Measurements from ENCODE around the gene CDH3. TPM values are rescaled to one million over a fixed set of nuclear protein-coding genes. Genes with fewer than 3 reads are reported as not detected.
"Not testable (repeated sequence)": the region's sequence is repeated elsewhere in the genome, so short reads cannot be mapped to it uniquely, and the experiment has no call there.

CDH3 gene
- total and polyA plus RNA-seq, 2 experiments from 2014 or later: 78.0 to 210 TPM

DNA sequence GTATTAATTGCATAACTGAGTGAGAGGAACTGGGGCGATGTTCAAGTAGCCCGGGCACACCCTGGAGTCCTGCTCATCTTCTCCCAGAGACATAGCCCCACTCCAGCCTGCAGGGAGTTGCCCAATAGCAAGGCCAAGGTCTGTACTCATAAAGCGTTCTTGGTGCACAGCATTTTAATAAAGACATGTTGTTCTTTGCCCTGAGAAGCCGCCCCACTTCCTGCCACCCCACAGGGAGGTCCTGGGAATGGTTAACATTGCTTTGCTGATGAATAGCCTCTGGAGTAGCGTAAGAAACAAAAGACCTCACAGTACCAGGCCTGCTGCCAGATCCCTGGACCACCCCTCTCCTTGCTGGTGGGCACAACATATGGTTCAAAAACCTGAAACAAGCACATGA is 70.4 kb downstream of the CDH3 start (continued):
- no peak for TF ChIP-seq JUNB (IDR thresholded peaks at IDR 0.05; ENCODE audit: unreplicated experiment)
- TF ChIP-seq EZH2phosphoT487 (IDR thresholded peaks at IDR 0.05; ENCODE audit: unreplicated experiment): no peak
- TF ChIP-seq, protein P1, sequence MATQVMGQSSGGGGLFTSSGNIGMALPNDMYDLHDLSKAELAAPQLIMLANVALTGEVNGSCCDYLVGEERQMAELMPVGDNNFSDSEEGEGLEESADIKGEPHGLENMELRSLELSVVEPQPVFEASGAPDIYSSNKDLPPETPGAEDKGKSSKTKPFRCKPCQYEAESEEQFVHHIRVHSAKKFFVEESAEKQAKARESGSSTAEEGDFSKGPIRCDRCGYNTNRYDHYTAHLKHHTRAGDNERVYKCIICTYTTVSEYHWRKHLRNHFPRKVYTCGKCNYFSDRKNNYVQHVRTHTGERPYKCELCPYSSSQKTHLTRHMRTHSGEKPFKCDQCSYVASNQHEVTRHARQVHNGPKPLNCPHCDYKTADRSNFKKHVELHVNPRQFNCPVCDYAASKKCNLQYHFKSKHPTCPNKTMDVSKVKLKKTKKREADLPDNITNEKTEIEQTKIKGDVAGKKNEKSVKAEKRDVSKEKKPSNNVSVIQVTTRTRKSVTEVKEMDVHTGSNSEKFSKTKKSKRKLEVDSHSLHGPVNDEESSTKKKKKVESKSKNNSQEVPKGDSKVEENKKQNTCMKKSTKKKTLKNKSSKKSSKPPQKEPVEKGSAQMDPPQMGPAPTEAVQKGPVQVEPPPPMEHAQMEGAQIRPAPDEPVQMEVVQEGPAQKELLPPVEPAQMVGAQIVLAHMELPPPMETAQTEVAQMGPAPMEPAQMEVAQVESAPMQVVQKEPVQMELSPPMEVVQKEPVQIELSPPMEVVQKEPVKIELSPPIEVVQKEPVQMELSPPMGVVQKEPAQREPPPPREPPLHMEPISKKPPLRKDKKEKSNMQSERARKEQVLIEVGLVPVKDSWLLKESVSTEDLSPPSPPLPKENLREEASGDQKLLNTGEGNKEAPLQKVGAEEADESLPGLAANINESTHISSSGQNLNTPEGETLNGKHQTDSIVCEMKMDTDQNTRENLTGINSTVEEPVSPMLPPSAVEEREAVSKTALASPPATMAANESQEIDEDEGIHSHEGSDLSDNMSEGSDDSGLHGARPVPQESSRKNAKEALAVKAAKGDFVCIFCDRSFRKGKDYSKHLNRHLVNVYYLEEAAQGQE (IDR thresholded peaks at IDR 0.05; ENCODE audit: unreplicated experiment): no peak
- TF ChIP-seq, protein P2, sequence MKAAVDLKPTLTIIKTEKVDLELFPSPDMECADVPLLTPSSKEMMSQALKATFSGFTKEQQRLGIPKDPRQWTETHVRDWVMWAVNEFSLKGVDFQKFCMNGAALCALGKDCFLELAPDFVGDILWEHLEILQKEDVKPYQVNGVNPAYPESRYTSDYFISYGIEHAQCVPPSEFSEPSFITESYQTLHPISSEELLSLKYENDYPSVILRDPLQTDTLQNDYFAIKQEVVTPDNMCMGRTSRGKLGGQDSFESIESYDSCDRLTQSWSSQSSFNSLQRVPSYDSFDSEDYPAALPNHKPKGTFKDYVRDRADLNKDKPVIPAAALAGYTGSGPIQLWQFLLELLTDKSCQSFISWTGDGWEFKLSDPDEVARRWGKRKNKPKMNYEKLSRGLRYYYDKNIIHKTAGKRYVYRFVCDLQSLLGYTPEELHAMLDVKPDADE (IDR thresholded peaks at IDR 0.05): no peak
- TF ChIP-seq CREB1 (CRISPR knock-in tag; IDR thresholded peaks at IDR 0.05; ENCODE audit: low read depth): no peak

DNA sequence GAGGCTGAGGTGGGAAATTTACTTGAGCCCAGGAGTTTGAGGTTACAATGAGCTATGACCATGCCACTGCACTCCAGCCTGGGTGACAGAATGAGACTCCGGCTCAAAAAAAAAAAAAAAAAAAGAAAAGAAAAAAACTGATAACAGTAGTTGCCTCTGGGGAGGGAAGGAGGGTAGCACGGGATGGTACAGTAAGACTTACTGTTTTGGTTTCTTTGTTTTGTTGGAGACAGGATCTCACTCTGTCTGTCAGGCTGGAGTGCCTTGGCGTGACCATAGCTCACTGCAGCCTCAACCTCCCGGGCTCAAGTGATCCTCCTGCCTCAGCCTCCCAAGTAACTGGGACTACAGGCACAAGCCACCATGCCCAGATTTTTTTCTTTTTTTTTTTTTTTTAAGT is 71.4 kb downstream of the CDH3 start:
- not testable (repeated sequence) for H3K4me2 ChIP-seq; H3K36me3 Mint-ChIP-seq (ENCODE audit: low read depth); H3K36me3 ChIP-seq (ENCODE audit: insufficient read depth); H3K27ac Mint-ChIP-seq; H3K4me3 ChIP-seq; H3K27me3 ChIP-seq (ENCODE audit: insufficient read depth); H3K79me2 ChIP-seq (replicated peaks; ENCODE audit: insufficient read depth); H3K9me3 Mint-ChIP-seq; DNase-seq (ENCODE audit: low spot score); H3K27ac ChIP-seq (ENCODE audit: low read depth); H3K4me3 Mint-ChIP-seq; H2AFZ ChIP-seq; H3K4me1 ChIP-seq (ENCODE audit: insufficient read depth); H3K9me2 ChIP-seq (ENCODE audit: insufficient read depth); H4K20me1 ChIP-seq (replicated peaks; ENCODE audit: insufficient read depth); H3F3A ChIP-seq (replicated peaks; ENCODE audit: low read depth); ATAC-seq; H3K27me3 Mint-ChIP-seq (ENCODE audit: insufficient read depth, low read depth, poor library complexity)
- peaks cover 18% of the 10 kb centered on the region for H3K4me1 Mint-ChIP-seq

DNA sequence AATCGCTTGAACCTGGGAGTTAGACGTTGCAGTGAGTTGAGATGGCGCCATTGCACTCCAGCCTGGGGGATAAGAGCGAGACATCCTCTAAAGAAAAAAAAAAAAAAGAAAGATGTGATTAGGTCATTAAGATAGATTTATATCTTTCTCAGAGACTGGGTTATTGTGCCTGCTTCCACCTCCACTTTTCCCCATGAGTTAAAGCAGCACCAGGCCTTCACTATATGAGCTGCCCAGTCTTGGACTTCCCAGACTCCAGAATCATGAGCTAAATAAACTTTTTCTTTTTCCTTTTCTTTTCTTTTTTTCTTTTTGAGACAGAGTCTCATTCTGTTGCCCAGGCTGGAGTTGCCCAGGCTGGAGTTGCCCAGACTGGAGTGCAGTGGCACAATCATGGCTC is 72.6 kb downstream of the CDH3 start:
- Histone ChIP-seq H3K79me2 (replicated peaks; ENCODE audit: insufficient read depth) (no peaks in the 10 kb centered on the region), H3K4me1 (ENCODE audit: insufficient read depth) (peaks cover 7% of the 10 kb centered on the region; the same call in 1 of the 2 replicates), H3K27ac (ENCODE audit: low read depth) (no peak overlapping the region), H3K36me3 (ENCODE audit: insufficient read depth) (no peaks in the 10 kb centered on the region), H4K20me1 (replicated peaks; ENCODE audit: insufficient read depth) (no peaks in the 10 kb centered on the region), H3F3A (replicated peaks; ENCODE audit: low read depth) (0 out of 2 replicates have a peak, but pooled peaks cover 2% of the 10 kb centered on the region), H3K4me2 (no peak overlapping the region), H3K27me3 (ENCODE audit: insufficient read depth) (no peaks in the 10 kb centered on the region), H3K9me2 (ENCODE audit: insufficient read depth) (no peaks in the 10 kb centered on the region), H3K4me3 (no peak overlapping the region), H2AFZ (no peak overlapping the region)
- DNase-seq (ENCODE audit: low spot score): no peak
- no peak overlapping the region for H3K27ac Mint-ChIP-seq
- peaks cover 3% of the 10 kb centered on the region; the same call in 1 of the 3 replicates for H3K9me3 Mint-ChIP-seq
- no peak for ATAC-seq
- no peak overlapping the region for H3K4me3 Mint-ChIP-seq
- no peaks in the 10 kb centered on the region; the same call in 2 of the 3 replicates for H3K36me3 Mint-ChIP-seq (ENCODE audit: low read depth)
- peaks cover 5% of the 10 kb centered on the region for H3K27me3 Mint-ChIP-seq (ENCODE audit: insufficient read depth, low read depth, poor library complexity)
- H3K4me1 Mint-ChIP-seq: peaks cover 17% of the 10 kb centered on the region
- TF ChIP-seq ZNF331 (CRISPR knock-in tag; IDR thresholded peaks at IDR 0.05; ENCODE audit: low read depth) (no peak), NANOG (IDR thresholded peaks at IDR 0.05; ENCODE audit: borderline replicate concordance) (no peak), EZH2phosphoT487 (IDR thresholded peaks at IDR 0.05; ENCODE audit: unreplicated experiment) (no peak), POLR2AphosphoS5 (IDR thresholded peaks at IDR 0.05; ENCODE audit: low read depth) (no peak), EZH2 (IDR thresholded peaks at IDR 0.05; ENCODE audit: low read depth, unreplicated experiment) (no peak), JUNB (IDR thresholded peaks at IDR 0.05; ENCODE audit: unreplicated experiment) (no peak), CREB1 (CRISPR knock-in tag; IDR thresholded peaks at IDR 0.05; ENCODE audit: low read depth) (no peak), ZNF114 (CRISPR knock-in tag; IDR thresholded peaks at IDR 0.05) (no peak)
- TF ChIP-seq, protein P1 (IDR thresholded peaks at IDR 0.05; ENCODE audit: unreplicated experiment): no peak
- TF ChIP-seq, protein P3, sequence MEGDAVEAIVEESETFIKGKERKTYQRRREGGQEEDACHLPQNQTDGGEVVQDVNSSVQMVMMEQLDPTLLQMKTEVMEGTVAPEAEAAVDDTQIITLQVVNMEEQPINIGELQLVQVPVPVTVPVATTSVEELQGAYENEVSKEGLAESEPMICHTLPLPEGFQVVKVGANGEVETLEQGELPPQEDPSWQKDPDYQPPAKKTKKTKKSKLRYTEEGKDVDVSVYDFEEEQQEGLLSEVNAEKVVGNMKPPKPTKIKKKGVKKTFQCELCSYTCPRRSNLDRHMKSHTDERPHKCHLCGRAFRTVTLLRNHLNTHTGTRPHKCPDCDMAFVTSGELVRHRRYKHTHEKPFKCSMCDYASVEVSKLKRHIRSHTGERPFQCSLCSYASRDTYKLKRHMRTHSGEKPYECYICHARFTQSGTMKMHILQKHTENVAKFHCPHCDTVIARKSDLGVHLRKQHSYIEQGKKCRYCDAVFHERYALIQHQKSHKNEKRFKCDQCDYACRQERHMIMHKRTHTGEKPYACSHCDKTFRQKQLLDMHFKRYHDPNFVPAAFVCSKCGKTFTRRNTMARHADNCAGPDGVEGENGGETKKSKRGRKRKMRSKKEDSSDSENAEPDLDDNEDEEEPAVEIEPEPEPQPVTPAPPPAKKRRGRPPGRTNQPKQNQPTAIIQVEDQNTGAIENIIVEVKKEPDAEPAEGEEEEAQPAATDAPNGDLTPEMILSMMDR (conservative IDR thresholded peaks at IDR 0.05; ENCODE audit: low read depth in 2 of 2): no peak
- TF ChIP-seq, protein P2 (IDR thresholded peaks at IDR 0.05): no peak

All from GM23338 (cell line).